Activated naive CD8-positive, alpha-beta T cell (primary cell): ENCODE measurements around the gene AP4S1.
"Not testable (repeated sequence)": the region's sequence is repeated elsewhere in the genome, so short reads cannot be mapped to it uniquely, and the experiment has no call there.

Experiments
- H3K27ac Mint-ChIP-seq: one replicate; pipeline ENCODE4 v1.8.0; 2021; ENCODE audit warnings: mixed read lengths
- H3K27me3 Mint-ChIP-seq: one replicate; pipeline ENCODE4 v1.8.0; 2021; ENCODE audit warnings: mixed read lengths
- H3K36me3 Mint-ChIP-seq: one replicate; pipeline ENCODE4 v1.8.0; 2021; ENCODE audit warnings: mixed read lengths
- H3K4me1 Mint-ChIP-seq: one replicate; pipeline ENCODE4 v1.8.0; 2021; ENCODE audit warnings: low read depth, mixed read lengths
- H3K4me3 Mint-ChIP-seq: one replicate; pipeline ENCODE4 v1.8.0; 2021; ENCODE audit warnings: mild to moderate bottlenecking, mixed read lengths
- H3K9me3 Mint-ChIP-seq: one replicate; pipeline ENCODE4 v1.8.0; 2021; ENCODE audit warnings: low read depth, mixed read lengths

Gene AP4S1

DNA sequence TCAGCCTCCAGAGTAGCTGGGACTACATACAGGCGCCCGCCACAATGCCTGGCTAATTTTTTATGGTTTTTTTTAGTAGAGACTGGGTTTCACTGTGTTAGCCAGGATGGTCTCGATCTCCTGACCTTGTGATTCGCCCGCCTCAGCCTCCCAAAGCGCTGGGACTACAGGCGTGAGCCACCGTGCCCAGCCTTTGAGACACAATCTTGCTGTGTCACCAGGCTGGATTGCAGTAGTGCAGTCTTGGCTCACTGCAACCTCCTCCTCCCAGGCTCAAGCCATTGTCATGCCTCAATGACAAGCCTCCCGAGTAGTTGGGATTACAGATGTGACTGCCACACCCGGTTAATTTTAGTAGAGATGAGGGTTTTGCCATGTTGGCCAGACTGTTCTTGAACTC is 22.1 kb downstream of the AP4S1 start:
- Mint-ChIP-seq H3K27ac (no peak overlapping the region), H3K4me3 (no peak overlapping the region), H3K9me3 (no peaks in the 10 kb centered on the region), H3K36me3 (peaks cover 6% of the 10 kb centered on the region), H3K4me1 (peaks cover 4% of the 10 kb centered on the region), H3K27me3 (no peaks in the 10 kb centered on the region)

DNA sequence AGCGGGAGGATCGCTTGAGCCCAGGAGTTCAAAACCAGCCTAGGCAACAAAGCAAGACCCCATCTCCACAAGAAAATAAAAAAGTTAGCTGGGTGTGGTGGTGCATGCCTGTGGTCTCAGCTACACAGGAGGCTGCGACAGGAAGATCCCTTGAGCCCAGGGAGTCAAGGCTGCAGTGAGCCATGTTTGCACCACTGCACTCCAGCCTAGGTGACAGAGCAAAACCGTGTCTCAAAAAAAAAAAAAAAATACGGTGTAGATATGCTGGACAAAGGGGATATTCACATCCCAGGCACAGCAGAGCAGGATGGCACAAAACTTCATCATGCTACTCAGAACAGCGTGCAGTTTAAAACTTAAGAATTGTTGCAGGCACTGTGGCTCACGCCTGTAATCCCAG is 25.6 kb downstream of the AP4S1 start:
- Mint-ChIP-seq H3K4me1 (peaks cover 5% of the 10 kb centered on the region), H3K36me3 (peaks cover 8% of the 10 kb centered on the region), H3K27me3 (no peaks in the 10 kb centered on the region), H3K9me3 (no peaks in the 10 kb centered on the region), H3K27ac (no peak overlapping the region), H3K4me3 (no peak overlapping the region)

DNA sequence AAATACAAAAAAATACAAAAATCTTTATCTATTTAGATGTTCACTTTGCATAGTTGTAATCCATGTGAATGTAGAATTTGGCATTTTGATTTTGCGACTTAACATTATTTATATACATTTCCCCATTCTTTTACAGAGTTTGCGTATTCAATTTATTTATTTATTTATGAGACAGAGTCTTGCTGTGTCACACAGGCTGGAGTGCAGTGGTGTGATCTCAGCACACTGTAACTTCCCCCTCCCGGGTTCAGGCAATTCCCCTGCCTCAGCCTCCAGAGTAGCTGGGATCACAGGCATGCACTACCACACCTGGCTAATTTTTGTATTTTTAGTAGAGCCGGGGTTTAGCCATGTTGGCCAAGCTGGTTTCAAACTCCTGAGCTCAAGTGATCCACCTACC is 26.1 kb downstream of the AP4S1 start:
- no peaks in the 10 kb centered on the region for H3K27me3 Mint-ChIP-seq
- H3K4me3 Mint-ChIP-seq = no peak overlapping the region
- H3K36me3 Mint-ChIP-seq = peaks cover 5% of the 10 kb centered on the region
- H3K27ac Mint-ChIP-seq = no peak overlapping the region
- H3K9me3 Mint-ChIP-seq = no peaks in the 10 kb centered on the region
- H3K4me1 Mint-ChIP-seq = peaks cover 5% of the 10 kb centered on the region

DNA sequence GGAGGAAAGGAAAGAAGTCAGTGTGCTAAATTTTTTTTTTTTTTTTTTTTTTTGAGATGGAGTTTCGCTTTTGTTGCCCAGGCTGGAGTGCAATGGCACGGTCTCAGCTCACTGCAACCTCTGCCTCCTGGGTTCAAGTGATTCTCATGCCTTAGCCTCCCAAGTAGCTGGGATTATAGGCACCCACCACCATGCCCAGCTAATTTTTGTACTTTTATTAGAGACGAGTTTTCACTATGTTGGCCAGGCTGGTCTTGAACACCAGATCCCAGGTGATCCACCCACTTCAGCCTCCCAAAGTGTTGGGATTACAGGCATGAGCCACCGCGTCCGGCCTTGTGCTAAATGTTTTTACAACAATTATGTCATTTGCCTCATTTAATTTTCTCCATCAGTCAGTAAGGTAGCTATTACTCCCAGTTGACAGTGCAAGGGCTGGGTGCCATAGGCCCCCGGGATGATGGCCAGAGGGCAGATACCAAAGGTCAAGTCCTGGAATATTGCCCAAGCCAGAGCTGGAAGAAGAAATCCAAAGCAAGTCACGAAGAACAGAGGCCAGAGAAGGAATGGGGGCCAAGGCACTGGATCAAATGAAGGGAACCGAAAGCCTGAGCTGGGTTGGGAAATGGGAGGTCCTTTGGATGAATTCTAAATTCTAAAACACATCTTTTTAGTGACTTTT is 27.6 kb downstream of the AP4S1 start:
- H3K9me3 Mint-ChIP-seq, H3K27me3 Mint-ChIP-seq: not testable (repeated sequence)

DNA sequence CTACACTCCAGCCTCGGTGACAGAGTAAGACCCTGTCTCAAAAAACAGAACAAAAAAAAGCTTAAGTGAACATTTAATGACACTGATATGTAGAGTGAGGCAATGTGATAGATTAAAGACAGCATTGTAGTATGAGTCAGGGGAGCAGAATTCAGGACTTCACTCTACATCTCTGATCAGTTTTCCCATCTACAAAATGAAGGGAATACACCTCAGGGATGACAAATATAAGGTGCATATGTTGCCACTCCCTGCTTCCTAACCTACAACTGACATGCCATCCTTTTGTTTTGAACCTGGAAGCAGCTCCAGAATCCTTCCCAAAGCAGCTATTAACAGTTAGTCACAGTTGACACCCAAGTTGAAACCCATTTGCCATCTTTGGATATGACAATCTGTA is 31.6 kb downstream of the AP4S1 start:
- Mint-ChIP-seq H3K27me3 (no peaks in the 10 kb centered on the region), H3K27ac (no peak overlapping the region), H3K4me1 (peaks cover 13% of the 10 kb centered on the region), H3K4me3 (no peak overlapping the region), H3K36me3 (peaks cover 4% of the 10 kb centered on the region), H3K9me3 (no peaks in the 10 kb centered on the region)

More for the DNA sequence above, 27.6 kb downstream of the AP4S1 start:
- not testable (repeated sequence) for H3K4me1 Mint-ChIP-seq, H3K4me3 Mint-ChIP-seq, H3K27ac Mint-ChIP-seq, H3K36me3 Mint-ChIP-seq

DNA sequence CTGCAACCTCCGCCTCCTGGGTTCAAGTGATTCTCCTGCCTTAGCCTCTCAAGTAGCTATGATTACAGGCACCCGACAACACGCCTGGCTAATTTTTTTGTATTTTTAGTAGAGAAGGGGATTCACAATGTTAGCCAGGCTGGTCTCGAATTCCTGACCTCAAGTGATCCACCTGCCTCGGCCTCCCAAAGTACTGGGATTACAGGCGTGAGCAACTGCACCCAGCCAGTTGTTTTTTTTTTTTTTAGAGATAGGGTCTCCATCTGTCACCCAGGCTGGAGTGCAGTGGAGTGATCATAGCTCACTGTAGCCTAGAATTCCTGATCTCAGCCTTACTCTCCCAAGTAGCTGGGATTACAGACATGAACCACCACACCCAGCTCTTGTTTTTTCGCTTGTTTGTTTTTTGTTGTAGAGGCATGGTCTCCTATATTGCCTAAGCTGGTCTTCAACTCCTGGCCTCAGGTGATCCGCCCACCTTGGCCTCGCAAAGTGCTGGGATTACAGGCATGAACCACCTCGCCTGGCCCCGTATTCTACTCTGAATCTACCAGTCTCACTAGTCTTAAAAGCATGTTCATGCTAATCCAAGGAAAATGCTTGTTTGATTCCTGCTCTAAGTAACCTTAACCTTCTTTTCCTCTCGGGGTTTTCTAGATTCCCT is 32.4 kb downstream of the AP4S1 start:
- no peaks in the 10 kb centered on the region for H3K9me3 Mint-ChIP-seq
- no peak overlapping the region for H3K27ac Mint-ChIP-seq
- H3K27me3 Mint-ChIP-seq = no peaks in the 10 kb centered on the region
- H3K4me1 Mint-ChIP-seq = peaks cover 13% of the 10 kb centered on the region
- no peak overlapping the region for H3K4me3 Mint-ChIP-seq
- peaks cover 4% of the 10 kb centered on the region for H3K36me3 Mint-ChIP-seq

DNA sequence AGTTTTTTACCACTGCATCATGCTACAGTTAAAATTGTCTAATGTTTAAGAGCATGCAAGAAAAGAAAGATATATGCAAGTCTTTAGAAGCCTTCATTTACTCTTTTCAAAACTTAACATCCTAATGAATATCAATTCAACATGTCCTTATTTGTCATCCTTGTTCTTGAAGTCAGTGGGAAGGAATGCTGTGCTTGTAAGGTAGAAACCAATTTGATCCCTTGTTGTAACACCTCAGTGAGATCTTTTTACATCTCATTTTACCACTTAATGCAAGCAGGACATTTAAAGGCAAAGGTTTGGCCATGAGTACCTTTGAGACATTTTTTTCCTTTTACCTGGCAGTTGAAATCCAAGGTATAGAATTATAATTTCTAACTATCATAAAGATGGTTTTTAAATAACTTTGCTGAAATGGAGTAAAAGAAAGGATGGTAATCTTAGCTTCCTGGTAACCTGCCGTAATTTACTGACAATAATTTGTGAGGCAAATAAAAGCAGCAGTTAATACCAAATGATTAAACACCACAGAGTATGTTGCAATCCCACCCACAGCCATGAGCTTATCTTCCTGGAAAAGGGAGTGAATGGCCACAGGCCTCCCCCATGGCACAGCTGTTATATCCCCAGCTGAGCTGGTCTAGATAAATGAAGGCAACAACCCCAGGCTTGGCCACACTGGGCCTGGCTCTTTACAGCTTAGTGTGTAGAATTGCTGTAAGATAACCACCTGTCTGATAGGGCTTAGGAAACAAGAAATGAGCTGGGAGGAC is 33.9 kb downstream of the AP4S1 start:
- H3K9me3 Mint-ChIP-seq = no peaks in the 10 kb centered on the region
- peaks cover 13% of the 10 kb centered on the region for H3K4me1 Mint-ChIP-seq
- H3K27me3 Mint-ChIP-seq = no peaks in the 10 kb centered on the region
- H3K27ac Mint-ChIP-seq = no peak overlapping the region
- H3K4me3 Mint-ChIP-seq = no peak overlapping the region
- H3K36me3 Mint-ChIP-seq = peaks cover 2% of the 10 kb centered on the region

DNA sequence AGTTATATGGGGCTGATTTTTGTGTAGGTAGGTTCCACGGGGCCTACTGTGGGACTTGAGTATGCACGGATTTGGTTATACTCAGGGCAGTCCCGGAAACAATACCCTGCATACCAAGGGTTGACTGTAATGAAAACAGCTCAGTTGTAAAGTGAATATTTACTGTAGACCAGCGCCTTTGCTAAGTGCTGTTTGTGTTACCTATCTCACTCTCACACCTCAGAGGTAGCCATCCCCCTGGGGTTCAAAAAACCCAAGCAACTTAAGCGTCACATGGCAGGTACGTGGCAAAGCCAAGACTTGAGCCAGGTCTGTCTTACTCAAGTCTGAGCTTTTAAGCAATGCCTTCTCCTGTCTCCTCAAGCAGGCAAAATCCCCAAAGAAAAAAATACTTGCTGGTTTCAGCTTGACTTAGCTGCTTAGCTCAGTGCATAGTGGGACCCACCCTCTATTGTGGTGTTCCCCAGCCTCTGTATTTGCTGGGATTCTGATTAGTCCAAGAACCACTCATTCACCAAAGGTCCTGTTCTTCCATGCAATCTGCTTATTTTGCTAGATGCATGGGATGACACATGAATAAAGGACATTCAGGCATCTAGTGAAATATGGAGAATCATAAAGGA is 34.9 kb downstream of the AP4S1 start:
- H3K4me1 Mint-ChIP-seq = peaks cover 12% of the 10 kb centered on the region
- H3K9me3 Mint-ChIP-seq = no peaks in the 10 kb centered on the region
- H3K4me3 Mint-ChIP-seq = no peak overlapping the region
- H3K27me3 Mint-ChIP-seq = no peaks in the 10 kb centered on the region
- H3K27ac Mint-ChIP-seq = no peak overlapping the region
- peaks cover 2% of the 10 kb centered on the region for H3K36me3 Mint-ChIP-seq

DNA sequence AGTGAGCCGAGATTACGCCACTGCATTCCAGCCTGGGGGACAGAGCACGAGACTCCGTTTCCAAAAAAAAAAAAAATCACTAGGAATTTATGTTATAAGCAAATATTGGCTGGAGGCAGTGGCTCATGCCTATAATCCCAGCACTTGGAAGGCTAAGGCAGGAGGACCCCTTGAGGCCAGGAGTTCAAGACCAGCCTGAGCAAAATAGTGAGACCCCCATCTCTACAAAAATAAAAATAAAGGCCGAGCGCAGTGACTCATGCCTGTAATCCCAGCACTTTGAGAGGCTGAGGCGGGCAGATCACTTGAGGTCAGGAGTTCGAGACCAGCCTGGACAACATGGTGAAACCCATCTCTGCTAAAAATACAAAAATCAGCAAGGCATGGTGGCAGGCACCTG is 37.5 kb downstream of the AP4S1 start:
- H3K36me3 Mint-ChIP-seq, H3K9me3 Mint-ChIP-seq, H3K4me1 Mint-ChIP-seq, H3K27ac Mint-ChIP-seq, H3K4me3 Mint-ChIP-seq, H3K27me3 Mint-ChIP-seq: not testable (repeated sequence)

DNA sequence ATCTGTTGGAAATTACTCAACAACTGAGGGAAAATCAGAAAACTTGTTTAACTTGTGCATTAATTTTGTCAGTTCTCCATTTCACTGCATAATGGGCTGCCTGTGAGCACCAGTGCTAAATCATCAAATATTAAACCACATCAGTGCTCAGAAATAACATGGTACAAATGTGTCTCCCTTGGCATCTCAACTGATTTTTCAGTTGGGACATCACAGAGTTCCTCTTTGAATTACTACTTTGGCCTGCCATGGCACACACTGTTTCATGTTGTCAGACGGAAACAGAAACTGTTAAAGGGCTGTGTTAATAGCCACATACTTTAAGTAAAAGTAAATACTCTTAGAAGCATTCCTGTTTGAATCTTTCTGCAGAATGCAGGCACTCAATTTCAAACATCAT is 42.8 kb downstream of the AP4S1 start:
- H3K36me3 Mint-ChIP-seq = peaks cover 7% of the 10 kb centered on the region
- H3K4me1 Mint-ChIP-seq = no peaks in the 10 kb centered on the region
- H3K4me3 Mint-ChIP-seq = no peak overlapping the region
- no peak overlapping the region for H3K27ac Mint-ChIP-seq
- no peaks in the 10 kb centered on the region for H3K27me3 Mint-ChIP-seq
- no peaks in the 10 kb centered on the region for H3K9me3 Mint-ChIP-seq

DNA sequence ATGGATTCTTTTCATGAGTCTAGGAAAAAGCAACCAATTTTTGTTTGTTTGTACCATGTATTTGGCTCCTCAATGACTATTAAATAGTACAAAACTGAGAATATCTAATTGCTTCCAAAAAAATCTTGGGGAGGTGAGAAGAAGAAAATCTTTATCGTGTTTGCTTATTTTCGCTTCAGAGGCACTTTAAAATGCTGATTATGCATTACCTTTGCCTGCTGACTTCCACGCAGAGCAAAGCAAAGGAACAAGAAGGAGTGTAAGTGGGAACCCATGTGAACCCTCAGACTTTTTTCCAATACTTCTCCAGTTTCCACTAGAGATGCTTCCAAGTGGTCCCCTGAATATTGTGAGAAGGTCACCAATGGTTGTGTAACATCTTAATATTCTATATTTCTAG is 43.9 kb downstream of the AP4S1 start:
- H3K4me3 Mint-ChIP-seq = no peak overlapping the region
- no peaks in the 10 kb centered on the region for H3K27me3 Mint-ChIP-seq
- peaks cover 7% of the 10 kb centered on the region for H3K36me3 Mint-ChIP-seq
- H3K27ac Mint-ChIP-seq = no peak overlapping the region
- H3K4me1 Mint-ChIP-seq = no peaks in the 10 kb centered on the region
- no peaks in the 10 kb centered on the region for H3K9me3 Mint-ChIP-seq

DNA sequence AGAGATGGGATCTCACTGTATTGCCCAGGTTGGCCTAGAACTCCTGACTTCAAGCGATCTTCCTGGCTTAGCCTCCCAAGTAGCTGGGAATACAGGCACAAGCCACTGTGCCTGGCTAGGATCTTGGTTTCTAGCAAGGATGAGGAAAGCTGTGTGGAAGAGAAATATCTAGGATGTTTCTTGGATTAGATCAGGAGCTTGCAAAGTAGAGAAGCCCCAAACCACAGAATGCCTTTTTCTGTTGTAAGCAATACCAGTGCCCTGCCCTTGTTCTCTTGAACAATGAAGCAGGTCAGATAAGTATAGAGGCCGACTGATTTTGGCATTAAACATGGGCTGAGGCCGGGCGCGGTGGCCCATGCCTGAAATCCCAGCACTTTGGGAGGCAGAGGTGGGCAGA is 45.0 kb downstream of the AP4S1 start:
- no peak overlapping the region for H3K4me3 Mint-ChIP-seq
- peaks cover 4% of the 10 kb centered on the region for H3K9me3 Mint-ChIP-seq
- H3K27ac Mint-ChIP-seq = no peak overlapping the region
- H3K36me3 Mint-ChIP-seq = peaks cover 13% of the 10 kb centered on the region
- H3K27me3 Mint-ChIP-seq = no peaks in the 10 kb centered on the region
- H3K4me1 Mint-ChIP-seq = no peaks in the 10 kb centered on the region

DNA sequence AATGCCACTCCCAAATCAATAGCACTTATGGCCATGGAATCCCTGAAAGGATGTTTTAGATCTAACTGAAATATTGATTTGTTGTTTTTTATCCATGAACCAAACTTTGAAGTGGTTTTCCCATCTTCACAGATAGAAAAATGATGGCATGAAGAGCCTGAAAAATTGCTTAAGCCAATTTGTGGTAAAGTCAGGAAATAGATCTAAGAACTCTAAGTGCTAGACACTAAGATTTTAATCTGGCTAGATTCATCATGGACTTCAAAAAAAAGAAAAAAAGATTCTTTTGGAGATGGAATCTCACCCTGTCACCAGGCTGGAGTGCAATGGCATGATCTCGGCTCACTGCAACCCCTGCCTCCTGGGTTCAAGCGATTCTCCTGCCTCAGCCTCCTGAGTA is 45.7 kb downstream of the AP4S1 start:
- H3K4me1 Mint-ChIP-seq = no peaks in the 10 kb centered on the region
- H3K27ac Mint-ChIP-seq = no peak overlapping the region
- H3K4me3 Mint-ChIP-seq = no peak overlapping the region
- H3K36me3 Mint-ChIP-seq = peaks cover 16% of the 10 kb centered on the region
- no peaks in the 10 kb centered on the region for H3K27me3 Mint-ChIP-seq
- H3K9me3 Mint-ChIP-seq = peaks cover 4% of the 10 kb centered on the region

DNA sequence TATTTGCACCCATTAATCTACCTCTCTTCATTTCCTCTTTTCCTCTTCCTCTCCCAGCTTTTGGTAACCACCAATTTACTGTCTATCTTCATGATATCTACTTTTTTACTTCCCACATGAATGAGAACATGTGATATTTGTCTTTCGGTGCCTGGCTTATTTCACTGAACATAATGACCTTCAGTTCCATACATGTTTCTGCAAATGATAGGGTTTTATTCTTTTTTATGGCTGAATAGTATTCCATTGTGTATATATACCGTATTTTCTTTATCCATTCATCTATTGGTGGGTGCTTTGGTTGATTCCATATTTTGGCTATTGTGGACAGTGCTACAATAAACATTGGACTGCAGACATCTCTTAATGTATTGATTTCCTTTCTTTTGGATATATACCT is 49.7 kb downstream of the AP4S1 start:
- H3K27me3 Mint-ChIP-seq = no peaks in the 10 kb centered on the region

DNA sequence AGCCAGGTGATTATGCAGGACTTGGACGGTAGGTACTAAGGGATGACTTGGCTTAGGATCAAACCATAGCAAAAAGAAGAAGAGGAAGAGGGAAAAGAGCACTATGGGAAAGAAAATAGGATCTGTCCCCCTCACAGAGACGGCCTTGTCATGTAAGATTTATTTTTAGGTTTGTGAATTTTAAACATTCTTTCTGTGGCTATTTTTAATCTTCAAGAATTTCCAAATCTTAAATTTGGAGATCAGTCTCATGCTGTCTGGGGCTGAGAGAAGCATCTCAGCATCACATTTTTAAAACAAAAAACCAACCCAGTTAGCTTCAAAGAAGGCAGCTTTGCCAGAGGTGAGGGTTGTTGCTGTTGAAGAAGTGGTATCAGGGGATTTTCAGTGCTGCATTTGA is 53.3 kb downstream of the AP4S1 start:
- Mint-ChIP-seq H3K27ac (no peak overlapping the region), H3K36me3 (peaks cover 15% of the 10 kb centered on the region), H3K4me3 (no peak overlapping the region), H3K9me3 (peaks cover 4% of the 10 kb centered on the region), H3K27me3 (no peaks in the 10 kb centered on the region), H3K4me1 (no peaks in the 10 kb centered on the region)

More for the DNA sequence above, 49.7 kb downstream of the AP4S1 start:
- Mint-ChIP-seq H3K36me3 (peaks cover 18% of the 10 kb centered on the region), H3K9me3 (peaks cover 4% of the 10 kb centered on the region), H3K4me3 (no peak overlapping the region), H3K27ac (no peak overlapping the region), H3K4me1 (no peaks in the 10 kb centered on the region)
